IPS-NIHi11 (cell line): ENCODE measurements around the gene ZCCHC14.

Experiments used
- DNase-seq: peaks from one replicate; pipeline ENCODE4 v3.0.0; 2012; ENCODE audit warnings: mixed read lengths, low spot score

Gene ZCCHC14

DNA sequence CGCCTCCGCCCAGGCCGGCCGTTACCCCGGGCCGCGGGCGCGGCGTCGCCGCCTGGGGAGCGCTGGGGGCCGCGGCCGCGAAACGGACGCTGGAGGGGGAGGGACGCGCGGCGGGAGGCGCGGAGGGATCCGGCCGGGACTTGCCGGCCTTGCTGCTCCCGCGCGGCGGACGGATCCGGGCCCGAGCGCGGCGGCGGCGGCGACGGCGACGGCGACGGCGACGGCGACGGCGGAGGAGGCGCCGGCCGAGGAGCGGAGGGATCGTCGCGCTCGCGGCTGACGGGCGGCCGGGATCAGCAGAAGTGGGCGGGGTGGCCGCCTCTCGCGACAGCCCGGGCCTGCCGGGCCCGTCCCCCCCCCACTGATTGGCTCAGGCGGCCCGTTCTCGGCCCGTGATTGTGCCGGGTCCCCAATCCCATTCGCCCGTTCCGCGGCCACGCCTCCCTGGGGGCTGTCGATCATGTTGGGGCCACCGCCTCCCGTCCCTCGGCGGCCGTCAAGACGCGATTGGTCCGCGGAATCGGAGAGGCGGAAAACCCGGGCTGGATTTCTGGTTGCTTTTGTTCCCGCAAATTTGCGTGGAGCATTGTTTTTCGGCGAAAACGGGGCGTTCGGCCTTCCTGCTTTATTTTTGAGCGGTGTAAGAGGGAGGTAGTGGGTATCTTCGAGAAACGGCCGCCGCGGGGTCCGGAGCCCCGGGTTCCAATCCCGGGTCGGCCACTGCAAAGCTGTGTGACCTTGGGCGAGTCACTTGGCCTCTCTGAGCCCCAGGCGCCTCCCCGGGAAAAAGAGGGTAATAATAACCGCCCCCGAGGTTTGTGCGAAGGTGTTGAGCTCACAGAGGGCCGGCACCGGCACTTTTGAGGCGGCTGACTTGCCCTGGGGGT is at the start of gene ZCCHC14:
Gene ZCCHC14, minus strand, starts transcription at position 304 of the 887 bp plus-strand sequence. CDS start 786 bp downstream, outside the sequence.
- DNase-seq = peak; percentile 99

GRCh38 chr16:87541872-87542234 is 49.0 kb upstream of the ZCCHC14 start:
- no peak for DNase-seq

DNA sequence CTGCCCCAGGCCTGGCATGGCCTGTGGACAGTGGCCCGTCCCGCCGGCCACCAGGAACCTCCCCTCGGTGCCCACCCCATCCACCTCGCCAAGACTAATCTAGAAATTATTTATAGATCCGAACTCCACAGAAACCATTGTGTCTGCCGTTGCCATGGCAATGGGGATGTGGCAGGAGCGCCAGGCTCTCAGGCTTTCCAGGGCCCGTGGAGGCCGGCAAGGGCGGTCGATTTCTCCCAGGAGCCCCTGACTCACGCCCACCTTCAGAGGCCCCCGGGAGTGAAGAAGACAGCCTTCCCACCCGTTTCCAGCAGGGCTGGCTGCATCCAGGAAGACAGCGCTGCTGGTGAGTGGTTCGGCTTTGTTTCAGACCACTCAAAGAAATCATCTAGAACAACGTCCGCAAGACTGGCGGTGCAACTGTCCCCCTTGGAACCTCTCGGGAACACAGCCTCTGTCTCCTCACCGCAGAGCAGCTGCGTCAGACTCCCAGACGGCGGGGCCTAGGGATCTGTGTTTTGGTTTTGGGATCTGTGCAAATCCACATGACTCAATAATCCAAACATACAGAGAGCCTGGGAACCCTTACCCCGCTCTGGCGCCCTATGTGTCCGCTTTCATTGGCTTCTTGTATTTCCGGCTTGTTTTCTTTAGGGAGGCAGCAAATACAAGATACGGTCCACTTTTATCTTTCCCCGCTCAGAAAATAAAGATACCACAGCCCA is 48.5 kb upstream of the ZCCHC14 start:
- peak; percentile 45 for DNase-seq

GRCh38 chr16:87540897-87541146 is 48.0 kb upstream of the ZCCHC14 start:
- DNase-seq = no peak

- DNase-seq = no peak
These were observed 47.5 kb upstream of the ZCCHC14 start for GRCh38 chr16:87540072-87540896.

GRCh38 chr16:87539113-87539512 is 46.3 kb upstream of the ZCCHC14 start:
- DNase-seq = no peak

GRCh38 chr16:87538594-87538993 is 45.8 kb upstream of the ZCCHC14 start:
- no peak for DNase-seq

DNA sequence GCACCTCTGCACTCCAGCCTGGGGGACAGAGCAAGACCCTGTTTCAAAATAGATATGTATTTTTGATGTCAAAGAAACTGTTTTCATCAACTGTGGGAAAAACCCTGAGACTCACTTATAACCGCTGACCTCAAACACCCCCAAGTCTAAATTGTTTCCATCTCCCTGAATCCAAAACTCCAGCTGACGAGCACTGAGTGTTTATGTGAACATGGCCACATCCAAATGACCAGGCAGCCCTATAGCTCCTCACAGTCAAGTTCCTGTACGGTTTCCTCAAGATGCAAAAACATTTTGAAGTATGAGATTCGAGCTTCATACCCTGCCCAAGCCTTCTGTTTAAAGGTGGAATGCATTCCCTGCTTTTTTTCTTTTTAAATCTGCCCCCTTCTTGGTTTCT is 45.3 kb upstream of the ZCCHC14 start:
- no peak for DNase-seq

DNA sequence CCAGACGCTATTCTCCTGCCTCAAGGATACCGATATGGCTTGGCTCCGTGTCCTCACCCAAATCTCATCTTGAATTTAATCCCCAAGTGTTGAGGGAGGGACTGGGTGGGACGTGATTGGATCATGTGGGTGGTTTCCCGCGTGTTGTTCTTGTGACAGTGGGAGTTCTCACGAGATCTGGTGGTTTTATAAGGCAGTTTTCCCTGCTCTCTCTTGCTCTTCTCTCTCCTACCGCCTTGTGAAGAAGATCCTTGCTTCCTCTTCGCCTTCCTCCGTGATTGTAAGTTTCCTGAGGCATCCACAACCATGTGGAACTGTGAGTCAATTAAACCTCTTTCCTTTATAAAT is 43.9 kb upstream of the ZCCHC14 start:
- DNase-seq = no peak

DNA sequence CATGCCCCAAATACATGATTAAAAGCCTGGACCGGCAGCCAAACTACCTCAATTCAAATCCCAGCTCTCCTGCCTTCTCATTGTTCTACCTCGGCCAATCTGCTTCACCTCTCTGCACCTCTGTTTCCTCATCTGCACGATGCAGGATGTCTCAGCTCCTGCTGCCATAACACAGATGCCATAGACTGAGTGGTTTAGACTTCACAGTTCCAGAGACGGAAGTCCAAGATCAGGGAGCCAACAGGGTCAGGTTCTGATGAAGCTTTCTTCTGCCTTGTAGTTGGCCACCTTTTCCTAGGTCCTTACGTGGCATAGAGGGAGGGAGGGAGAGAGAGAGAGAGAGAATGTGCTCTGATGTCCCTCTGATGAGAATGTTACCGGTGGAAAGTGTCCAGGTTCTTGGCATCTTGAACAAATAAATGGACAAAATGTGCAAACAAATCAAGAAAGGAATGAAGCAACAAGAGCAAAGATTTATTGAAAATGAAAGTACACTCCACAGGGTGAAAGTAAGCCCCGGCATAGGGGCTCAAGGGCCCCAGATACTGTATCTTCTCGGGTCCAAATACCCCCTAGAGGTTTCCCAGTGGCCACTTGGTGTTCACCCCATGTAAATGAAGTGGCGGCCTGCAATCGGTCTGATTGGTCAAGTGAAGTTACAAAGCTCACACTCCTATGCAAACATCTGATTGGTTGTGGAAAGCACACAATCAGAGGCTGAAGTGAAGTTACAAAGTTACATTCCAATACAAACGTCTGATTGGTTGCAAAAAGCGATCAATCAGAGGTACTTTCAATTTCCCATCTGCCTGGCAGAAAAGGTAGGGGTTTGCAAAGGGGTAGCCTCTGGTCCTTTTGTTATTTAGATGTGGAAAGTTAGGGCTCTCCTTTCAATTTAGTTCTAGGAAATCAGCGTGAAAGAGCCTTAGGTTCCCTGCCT is 43.3 kb upstream of the ZCCHC14 start:
- no peak for DNase-seq

DNA sequence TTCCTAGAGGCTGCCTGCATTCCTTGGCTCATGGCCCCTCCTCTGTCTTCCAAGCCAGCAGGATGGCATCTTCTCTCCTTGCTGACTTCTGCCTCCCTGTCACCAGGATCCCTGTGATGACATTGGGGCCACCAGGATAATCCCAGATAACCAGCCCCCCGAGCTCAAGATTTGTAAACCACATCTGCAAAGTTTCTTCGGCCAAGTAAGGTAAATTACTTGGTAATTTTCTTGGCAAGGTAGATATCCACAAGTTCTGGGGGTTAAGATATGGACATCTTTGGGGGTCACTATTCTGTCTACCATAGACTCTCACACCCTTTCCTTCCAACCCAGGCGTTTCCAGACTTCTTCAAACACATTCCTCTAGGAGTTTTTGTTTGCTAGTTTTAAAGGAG is 42.6 kb upstream of the ZCCHC14 start:
- no peak for DNase-seq

DNA sequence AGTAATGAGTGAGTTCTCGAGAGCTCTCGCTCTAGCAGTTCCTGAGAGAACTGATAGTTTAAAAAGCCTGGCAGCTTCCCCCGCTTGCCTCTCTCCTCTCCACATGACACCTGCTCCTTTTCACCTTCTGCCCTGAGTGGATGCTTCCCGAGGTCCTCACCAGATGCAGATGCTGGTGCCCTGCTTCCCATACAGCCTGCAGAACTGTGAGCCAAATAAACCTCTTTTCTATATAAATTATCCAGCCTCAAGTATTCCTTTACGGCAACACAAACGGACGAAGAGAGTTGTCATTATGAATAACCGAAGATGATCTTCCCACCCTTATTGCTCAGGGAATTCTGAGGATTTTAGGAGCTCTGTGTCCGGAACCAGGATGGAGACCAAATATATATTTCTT is 41.9 kb upstream of the ZCCHC14 start:
- DNase-seq = no peak

- no peak for DNase-seq
These were observed 41.3 kb upstream of the ZCCHC14 start for GRCh38 chr16:87534030-87534653.

GRCh38 chr16:87533061-87533460 is 40.2 kb upstream of the ZCCHC14 start:
- DNase-seq = no peak

- DNase-seq = no peak
These were observed 38.6 kb upstream of the ZCCHC14 start for GRCh38 chr16:87531418-87531817.

DNA sequence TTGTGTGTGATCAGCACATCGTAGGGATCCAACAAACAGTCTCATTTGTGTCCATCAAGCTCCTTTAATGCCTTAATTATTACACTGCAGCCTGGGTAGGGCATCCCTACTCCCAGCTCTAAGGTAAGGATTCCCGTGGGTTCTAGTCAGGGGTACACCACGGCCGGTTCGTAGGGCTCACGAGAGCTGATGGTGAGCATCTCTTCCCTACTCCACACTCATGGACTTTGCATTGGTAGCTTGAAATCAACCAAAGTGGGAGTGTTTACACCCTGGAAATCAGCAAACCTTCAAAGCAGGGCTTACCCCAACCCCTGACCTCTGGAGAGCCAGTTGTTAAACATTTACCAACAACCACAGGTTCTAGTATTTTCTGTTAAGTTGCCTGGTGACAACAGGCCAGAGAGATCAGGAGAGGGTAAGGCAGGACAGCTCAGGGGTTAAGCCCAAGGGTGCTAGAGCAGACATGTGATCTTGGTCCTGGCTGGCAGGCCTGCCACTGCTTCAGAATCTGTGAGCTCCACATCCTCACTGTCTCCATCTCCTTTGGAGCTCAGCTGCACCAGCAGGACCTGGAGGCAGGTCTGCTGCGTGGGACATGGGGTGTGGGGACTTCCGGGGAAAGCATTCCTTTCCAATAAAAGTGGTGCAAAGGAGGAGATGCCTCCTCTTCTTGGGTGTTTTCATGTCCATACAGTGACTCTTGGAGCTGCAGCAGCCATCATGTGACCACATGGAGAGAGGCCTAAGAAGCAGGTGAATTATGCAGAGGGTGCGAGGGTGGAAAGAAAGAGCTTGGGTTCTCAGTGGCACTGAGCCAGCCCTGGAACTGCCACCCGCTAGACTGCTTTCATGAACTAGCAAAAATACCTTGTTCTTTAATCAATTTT is 36.1 kb upstream of the ZCCHC14 start:
- no peak for DNase-seq

- DNase-seq = no peak
These were observed 34.4 kb upstream of the ZCCHC14 start for GRCh38 chr16:87527055-87527724.

DNA sequence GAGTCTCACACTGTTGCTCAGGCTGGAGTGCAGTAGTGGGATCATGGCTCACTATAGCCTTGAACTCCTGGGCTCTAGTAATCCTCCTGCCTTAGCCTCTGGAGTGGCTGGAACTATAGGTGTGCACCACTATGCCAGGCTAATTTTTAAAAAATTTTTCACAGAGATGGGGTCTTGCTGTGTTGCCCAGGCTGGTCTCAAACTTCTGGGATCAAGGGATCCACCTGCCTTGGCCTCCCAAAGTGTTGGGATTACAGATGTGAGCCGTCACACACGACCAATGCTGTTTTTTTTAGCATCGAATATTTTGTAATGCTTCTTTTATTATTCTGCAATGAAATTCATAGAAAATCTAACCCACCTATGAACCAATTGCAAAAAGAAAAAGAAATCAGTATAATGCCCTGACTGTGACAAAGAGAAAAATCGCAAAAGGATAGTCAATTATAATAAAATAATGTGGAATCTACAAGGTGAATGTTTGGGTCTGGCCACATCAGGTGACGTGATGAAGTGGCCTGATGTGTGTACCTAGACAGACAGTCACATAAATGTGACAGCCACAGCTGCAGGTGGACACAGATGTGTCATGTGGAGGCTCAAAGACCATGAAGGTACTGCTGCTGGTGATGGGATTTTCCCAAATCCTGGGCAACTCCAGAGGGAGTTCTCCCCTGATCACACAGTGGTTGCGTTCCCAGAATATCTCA is 33.6 kb upstream of the ZCCHC14 start:
- no peak for DNase-seq

DNA sequence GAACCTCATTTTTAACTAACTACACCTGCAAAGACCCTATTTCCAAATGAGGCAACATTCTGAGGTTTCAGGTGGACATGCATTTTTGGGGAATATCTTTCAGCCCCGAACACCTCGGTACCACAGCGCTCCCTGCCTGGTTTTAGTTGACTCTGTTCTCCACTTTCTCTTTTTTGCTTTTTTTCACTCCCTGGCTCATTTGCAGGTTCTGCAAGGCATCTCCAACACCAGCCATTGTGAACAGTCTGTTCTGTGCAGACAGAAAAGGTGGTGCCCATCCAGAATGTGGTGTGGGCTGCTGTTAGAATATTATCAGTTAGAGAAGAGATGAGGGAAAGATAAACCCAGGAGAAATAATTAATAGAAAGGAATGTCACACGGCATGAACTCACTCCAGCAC is 32.5 kb upstream of the ZCCHC14 start:
- no peak for DNase-seq
